ENCODE measurements around the gene MPDZ. TPM values are rescaled to one million over a fixed set of nuclear protein-coding genes. Genes with fewer than 3 reads are reported as not detected.

The MPDZ gene, protein sequence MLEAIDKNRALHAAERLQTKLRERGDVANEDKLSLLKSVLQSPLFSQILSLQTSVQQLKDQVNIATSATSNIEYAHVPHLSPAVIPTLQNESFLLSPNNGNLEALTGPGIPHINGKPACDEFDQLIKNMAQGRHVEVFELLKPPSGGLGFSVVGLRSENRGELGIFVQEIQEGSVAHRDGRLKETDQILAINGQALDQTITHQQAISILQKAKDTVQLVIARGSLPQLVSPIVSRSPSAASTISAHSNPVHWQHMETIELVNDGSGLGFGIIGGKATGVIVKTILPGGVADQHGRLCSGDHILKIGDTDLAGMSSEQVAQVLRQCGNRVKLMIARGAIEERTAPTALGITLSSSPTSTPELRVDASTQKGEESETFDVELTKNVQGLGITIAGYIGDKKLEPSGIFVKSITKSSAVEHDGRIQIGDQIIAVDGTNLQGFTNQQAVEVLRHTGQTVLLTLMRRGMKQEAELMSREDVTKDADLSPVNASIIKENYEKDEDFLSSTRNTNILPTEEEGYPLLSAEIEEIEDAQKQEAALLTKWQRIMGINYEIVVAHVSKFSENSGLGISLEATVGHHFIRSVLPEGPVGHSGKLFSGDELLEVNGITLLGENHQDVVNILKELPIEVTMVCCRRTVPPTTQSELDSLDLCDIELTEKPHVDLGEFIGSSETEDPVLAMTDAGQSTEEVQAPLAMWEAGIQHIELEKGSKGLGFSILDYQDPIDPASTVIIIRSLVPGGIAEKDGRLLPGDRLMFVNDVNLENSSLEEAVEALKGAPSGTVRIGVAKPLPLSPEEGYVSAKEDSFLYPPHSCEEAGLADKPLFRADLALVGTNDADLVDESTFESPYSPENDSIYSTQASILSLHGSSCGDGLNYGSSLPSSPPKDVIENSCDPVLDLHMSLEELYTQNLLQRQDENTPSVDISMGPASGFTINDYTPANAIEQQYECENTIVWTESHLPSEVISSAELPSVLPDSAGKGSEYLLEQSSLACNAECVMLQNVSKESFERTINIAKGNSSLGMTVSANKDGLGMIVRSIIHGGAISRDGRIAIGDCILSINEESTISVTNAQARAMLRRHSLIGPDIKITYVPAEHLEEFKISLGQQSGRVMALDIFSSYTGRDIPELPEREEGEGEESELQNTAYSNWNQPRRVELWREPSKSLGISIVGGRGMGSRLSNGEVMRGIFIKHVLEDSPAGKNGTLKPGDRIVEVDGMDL (N-terminal part only)
- total RNA-seq (ENCODE audit: low replicate concordance) = 41.0 and 85.9 TPM in 2 replicates

- peak within 1 kb of the TSS; percentile 69 for H3K4me3 ChIP-seq (ENCODE audit: low read depth, low read length)
- peak; percentile 66 for DNase-seq (ENCODE audit: low read depth)
- TF ChIP-seq, protein P1, sequence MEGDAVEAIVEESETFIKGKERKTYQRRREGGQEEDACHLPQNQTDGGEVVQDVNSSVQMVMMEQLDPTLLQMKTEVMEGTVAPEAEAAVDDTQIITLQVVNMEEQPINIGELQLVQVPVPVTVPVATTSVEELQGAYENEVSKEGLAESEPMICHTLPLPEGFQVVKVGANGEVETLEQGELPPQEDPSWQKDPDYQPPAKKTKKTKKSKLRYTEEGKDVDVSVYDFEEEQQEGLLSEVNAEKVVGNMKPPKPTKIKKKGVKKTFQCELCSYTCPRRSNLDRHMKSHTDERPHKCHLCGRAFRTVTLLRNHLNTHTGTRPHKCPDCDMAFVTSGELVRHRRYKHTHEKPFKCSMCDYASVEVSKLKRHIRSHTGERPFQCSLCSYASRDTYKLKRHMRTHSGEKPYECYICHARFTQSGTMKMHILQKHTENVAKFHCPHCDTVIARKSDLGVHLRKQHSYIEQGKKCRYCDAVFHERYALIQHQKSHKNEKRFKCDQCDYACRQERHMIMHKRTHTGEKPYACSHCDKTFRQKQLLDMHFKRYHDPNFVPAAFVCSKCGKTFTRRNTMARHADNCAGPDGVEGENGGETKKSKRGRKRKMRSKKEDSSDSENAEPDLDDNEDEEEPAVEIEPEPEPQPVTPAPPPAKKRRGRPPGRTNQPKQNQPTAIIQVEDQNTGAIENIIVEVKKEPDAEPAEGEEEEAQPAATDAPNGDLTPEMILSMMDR (IDR thresholded peaks at IDR 0.05; ENCODE audit: insufficient read depth, low read length) = no peak
These were observed at the start of gene MPDZ for GRCh38 chr9:13279284-13280141. TSS of gene MPDZ (minus strand) at chr9:13279692. CDS start at chr9:13250315, 29,377 bp downstream.

DNA sequence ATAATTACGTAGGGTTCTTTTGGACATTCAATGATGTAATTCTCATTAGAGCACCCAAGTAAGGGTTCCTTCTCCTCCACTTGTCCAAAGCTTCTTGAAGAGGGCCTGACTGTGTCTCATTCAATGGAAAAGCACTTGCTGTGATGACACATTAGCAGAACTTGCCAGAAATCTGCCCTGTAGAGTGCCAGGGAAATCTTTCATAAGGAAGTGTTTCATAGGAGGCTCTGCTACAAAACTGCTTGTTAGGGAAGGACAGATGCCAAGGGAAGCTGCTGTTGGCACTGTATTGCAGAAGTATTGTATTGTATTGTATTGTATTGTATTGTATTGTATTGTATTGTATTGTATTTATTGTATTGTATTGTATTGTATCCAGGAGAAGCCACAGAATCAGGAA is 45.5 kb upstream of the MPDZ start:
- TF ChIP-seq, protein P1 (IDR thresholded peaks at IDR 0.05; ENCODE audit: insufficient read depth, low read length) = no peak
- H3K4me3 ChIP-seq (ENCODE audit: low read depth, low read length) = no peak overlapping the region
- DNase-seq (ENCODE audit: low read depth) = peak; percentile 39

- TF ChIP-seq, protein P1 (IDR thresholded peaks at IDR 0.05; ENCODE audit: insufficient read depth, low read length) = no peak
- no peak overlapping the region for H3K4me3 ChIP-seq (ENCODE audit: low read depth, low read length)
- no peak for DNase-seq (ENCODE audit: low read depth)
These were observed 43.5 kb upstream of the MPDZ start for GRCh38 chr9:13322828-13323550.

DNA sequence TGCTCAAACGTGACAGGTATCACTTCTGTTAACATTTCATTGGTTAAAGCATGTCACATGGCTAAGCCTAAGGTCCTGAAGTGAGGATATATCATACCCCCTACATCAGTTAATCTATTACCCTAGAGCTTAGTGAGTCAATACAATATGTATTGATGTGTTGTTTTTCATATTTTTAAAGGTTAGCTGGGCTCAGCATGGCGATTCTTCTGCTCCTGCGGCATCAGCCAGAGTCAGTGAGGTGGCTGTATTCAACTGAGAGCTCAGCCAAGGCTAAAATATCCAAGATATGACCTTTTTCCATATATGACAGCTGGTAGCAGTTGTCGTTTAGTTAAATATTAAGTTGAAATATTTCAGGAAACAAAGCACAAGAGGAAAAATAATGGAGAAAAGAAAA is 38.5 kb upstream of the MPDZ start:
- TF ChIP-seq, protein P1 (IDR thresholded peaks at IDR 0.05; ENCODE audit: insufficient read depth, low read length) = no peak
- DNase-seq (ENCODE audit: low read depth) = no peak
- H3K4me3 ChIP-seq (ENCODE audit: low read depth, low read length) = no peak overlapping the region

DNA sequence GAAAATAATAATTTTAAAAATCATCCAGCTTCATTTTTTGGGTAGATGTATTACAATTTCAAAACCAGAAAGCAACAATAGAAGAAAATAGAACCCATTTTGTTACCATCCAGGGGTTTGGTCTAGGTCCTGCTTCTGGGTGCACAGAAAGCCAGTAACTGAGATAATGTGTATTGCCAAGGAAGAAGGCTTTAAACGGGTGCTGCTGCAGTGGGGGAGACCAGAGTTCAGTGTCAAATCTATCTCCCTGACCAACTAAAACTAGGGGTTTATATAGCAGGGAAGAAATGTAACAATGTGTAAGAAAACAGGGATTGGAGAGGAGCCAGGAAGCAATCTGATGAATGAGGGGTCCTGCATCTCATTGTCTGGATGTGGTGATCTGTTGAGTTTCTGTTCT is 17.5 kb upstream of the MPDZ start:
- TF ChIP-seq, protein P1 (IDR thresholded peaks at IDR 0.05; ENCODE audit: insufficient read depth, low read length) = no peak
- no peak for DNase-seq (ENCODE audit: low read depth)
- no peak overlapping the region for H3K4me3 ChIP-seq (ENCODE audit: low read depth, low read length)
